Spleen (tissue), 11 donors: Measurements from ENCODE around the gene CACNA1D. TPM values are rescaled to one million over a fixed set of nuclear protein-coding genes. Genes with fewer than 3 reads are reported as not detected.

Experiments
- DNase-seq: peaks from one replicate; pipeline ENCODE4 v3.0.0-alpha.2; 2020
- H3K27ac ChIP-seq, 8 donors: fragments of 200-600 bp; sonication (generic) in 7 of 8; 1 replicate in 4 of 8; 2 replicates in 4 of 8; pipeline versions ENCODE4 v1.5.0 to v1.8.0; 2016 to 2021; ENCODE audit warnings: inconsistent platforms in 4 of 8, mild to moderate bottlenecking in 4 of 8, moderate library complexity in 1 of 8
- H3K27me3 ChIP-seq, 7 donors: fragments of 200-600 bp; sonication (generic) in 6 of 7; replicated peaks in 1 of 7; 1 replicate in 4 of 7; 2 replicates in 3 of 7; pipeline versions ENCODE4 v1.5.0 to v1.8.0; 2016 to 2021; ENCODE audit warnings: inconsistent platforms in 3 of 7, mild to moderate bottlenecking in 1 of 7
- H3K36me3 ChIP-seq, 6 donors: fragments of 200-600 bp; sonication (generic) in 5 of 6; 1 replicate in 4 of 6; 2 replicates in 2 of 6; pipeline versions ENCODE4 v1.5.0 to v1.8.0; 2016 to 2021; ENCODE audit warnings: inconsistent platforms in 2 of 6
- H3K4me1 ChIP-seq, 6 donors: fragments of 200-600 bp; sonication (generic) in 5 of 6; 1 replicate in 3 of 6; 2 replicates in 3 of 6; pipeline versions ENCODE4 v1.5.0 to v1.8.0; 2016 to 2021; ENCODE audit warnings: inconsistent platforms in 3 of 6
- H3K4me3 ChIP-seq, 8 donors: fragments of 200-600 bp; sonication (generic) in 7 of 8; 1 replicate in 4 of 8; 2 replicates in 4 of 8; pipeline versions ENCODE4 v1.5.0 to v1.8.0; 2016 to 2021; ENCODE audit warnings: inconsistent platforms in 4 of 8, mild to moderate bottlenecking in 4 of 8, moderate library complexity in 2 of 8
- H3K9me3 ChIP-seq, 8 donors: fragments of 200-600 bp; sonication (generic) in 7 of 8; 1 replicate in 4 of 8; 2 replicates in 4 of 8; pipeline versions ENCODE4 v1.5.0 to v1.8.0; 2016 to 2021; ENCODE audit warnings: inconsistent platforms in 4 of 8
- CTCF ChIP-seq, 11 experiments: fragments of 200-600 bp in 7 of 11; fragments of 450-650 bp in 4 of 11; sonication (generic) in 4 of 11; IDR thresholded peaks in 8 of 11; conservative IDR thresholded peaks in 3 of 11; 1 replicate in 7 of 11; 2 replicates in 4 of 11; pipeline versions ENCODE4 v1.4.0 to v1.8.0; 2016 to 2021; ENCODE audit warnings: antibody characterized with exemption in 11 of 11, inconsistent platforms in 4 of 11, mild to moderate bottlenecking in 1 of 11
- POLR2A ChIP-seq, 3 donors: fragments of 450-650 bp; IDR thresholded peaks; one replicate each; pipeline ENCODE4 v1.5.1; 2017; ENCODE audit warnings: antibody characterized with exemption in 3 of 3, mild to moderate bottlenecking in 1 of 3
- POLR2AphosphoS5 ChIP-seq, 3 donors: sonication (generic); formaldehyde crosslinking; IDR thresholded peaks; one replicate each; pipeline ENCODE4 v1.5.1; 2017; ENCODE audit warnings: antibody characterized with exemption in 3 of 3
- WGBS, 5 donors: extraction: QIAGEN DNeasy Blood & Tissue Kit in 3 of 5; methylation state at CpG; one replicate each; pipeline versions ENCODE4 v1.1.5 to v1.1.7; 2013 to 2018; 5-methylcytosine and 5-hydroxymethylcytosine counted together
- intact Hi-C: fragments of 100-400 bp; cut with DNase I; formaldehyde crosslinking; loops from one replicate; pipeline ENCODE4 v1.15.0; 2023; ENCODE audit warnings: low total_unique reads
- polyA plus RNA-seq, 3 donors: library from polyadenylated mRNA; stranded (reverse); fragments of 200-250 nt; gene quantifications; one replicate each; pipeline ENCODE4 v1.2.1, GENCODE V29; 2013
- total RNA-seq, 7 donors: library from RNA; depleted of rRNA in 3 of 7; stranded (reverse); fragments of >200 nt in 3 of 7; fragmentation: NEBNext Ultra II Directional in 4 of 7; extraction: Animal tissue kit (Norgen Biotek cat#: 25700) in 4 of 7; gene quantifications; one replicate each; pipeline versions ENCODE4 v1.1.0 to v1.2.1, GENCODE V29; 2016 to 2021
- donor health status: healthy with polysubstance abuse.
- donor health status: DM: no; HTN: no; CAD: no; lungs with moderate emphysema.
- donor health status: DM: no; HTN: no; CAD: no.
- donor health status: Bipolar disorder and iron deficiency.
- donor health status: healthy.
- donor health status: DM: no; HTN: no; CAD: no.
- donor health status: DM: yes; HTN: yes; CAD: no.

Gene CACNA1D
- total and polyA plus RNA-seq, 10 donors: 0.55 to 89.3 (median 19.1) TPM

GRCh38 chr3:53616971-53617892, 122.8 kb downstream of the CACNA1D start:
- peak overlapping the region in 1 of 8 donors; percentile 21 for H3K27ac ChIP-seq
- no peak for TF ChIP-seq POLR2AphosphoS5 (IDR thresholded peaks at IDR 0.05)

GRCh38 chr3:53617893-53618523, 123.6 kb downstream of the CACNA1D start:
- intact Hi-C loops: no loop called here
- no peak for DNase-seq
- H3K4me3 ChIP-seq: no peak overlapping the region

More at GRCh38 chr3:53616971-53617892, 122.8 kb downstream of the CACNA1D start:
- Histone ChIP-seq H3K4me1 (peaks cover 0 to 25% (median 6%) of the 10 kb centered on the region in 6 donors), H3K9me3 (no peaks in the 10 kb centered on the region), H3K36me3 (no peaks in the 10 kb centered on the region), H3K4me3 (no peak overlapping the region), H3K27me3 (no peaks in the 10 kb centered on the region)
- DNase-seq: no peak
- 76 to 86% (median 80%) methylated on average over 7 of the region's 7 CpGs for WGBS, 5 donors
- intact Hi-C loops: no loop called here

GRCh38 chr3:53618524-53618906, 124.1 kb downstream of the CACNA1D start:
- no peaks in the 10 kb centered on the region for H3K36me3 ChIP-seq
- no peak for DNase-seq
- no peak overlapping the region for H3K27ac ChIP-seq
- peaks cover 0 to 14% (median 6%) of the 10 kb centered on the region in 6 donors for H3K4me1 ChIP-seq
- TF ChIP-seq POLR2AphosphoS5 (IDR thresholded peaks at IDR 0.05): no peak
- no peak for TF ChIP-seq CTCF (IDR thresholded peaks at IDR 0.05 in 8 of 11, conservative IDR thresholded peaks at IDR 0.05 in 3 of 11)
- no peak for TF ChIP-seq POLR2A (IDR thresholded peaks at IDR 0.05)
- no peak overlapping the region for H3K4me3 ChIP-seq
- no peaks in the 10 kb centered on the region for H3K9me3 ChIP-seq
- H3K27me3 ChIP-seq: no peaks in the 10 kb centered on the region
- 79 to 85% (median 83%) methylated on average over 6 of the region's 6 CpGs for WGBS, 5 donors
- intact Hi-C loops: no loop called here

More at GRCh38 chr3:53617893-53618523, 123.6 kb downstream of the CACNA1D start:
- WGBS, 5 donors: 80 to 92% (median 90%) methylated on average over 3 to 8 of the region's 8 CpGs
- no peaks in the 10 kb centered on the region for H3K27me3 ChIP-seq
- TF ChIP-seq POLR2A (IDR thresholded peaks at IDR 0.05) (no peak), POLR2AphosphoS5 (IDR thresholded peaks at IDR 0.05) (no peak), CTCF (IDR thresholded peaks at IDR 0.05 in 8 of 11, conservative IDR thresholded peaks at IDR 0.05 in 3 of 11) (no peak)
- H3K4me1 ChIP-seq: peaks cover 0 to 17% (median 6%) of the 10 kb centered on the region in 6 donors
- H3K27ac ChIP-seq: no peak overlapping the region
- no peaks in the 10 kb centered on the region for H3K9me3 ChIP-seq
- H3K36me3 ChIP-seq: no peaks in the 10 kb centered on the region

GRCh38 chr3:53618936-53619335, 124.5 kb downstream of the CACNA1D start:
- DNase-seq: no peak
- H3K4me3 ChIP-seq: no peak overlapping the region
- WGBS, 5 donors: 80 to 92% (median 84%) methylated on average over 5 of the region's 5 CpGs
- H3K36me3 ChIP-seq: no peaks in the 10 kb centered on the region
- no peaks in the 10 kb centered on the region for H3K27me3 ChIP-seq
- H3K9me3 ChIP-seq: no peaks in the 10 kb centered on the region
- TF ChIP-seq CTCF (IDR thresholded peaks at IDR 0.05 in 8 of 11, conservative IDR thresholded peaks at IDR 0.05 in 3 of 11): no peak
- H3K27ac ChIP-seq: no peak overlapping the region
- peaks cover 0 to 14% (median 6%) of the 10 kb centered on the region in 6 donors for H3K4me1 ChIP-seq
- intact Hi-C loops: no loop called here
